K562 (cell line): ENCODE results near the gene CBX3. TPM values are rescaled to one million over a fixed set of nuclear protein-coding genes. Genes with fewer than 3 reads are reported as not detected.

ENCODE experiments used
- BHLHE40 ChIP-seq: IDR thresholded peaks from 2 replicates; pipeline ENCODE4 v1.6.1; 2011; ENCODE audit warnings: low read length, improper control_type of control experiment
- CHD2 ChIP-seq: IDR thresholded peaks from 2 replicates; pipeline ENCODE4 v1.6.1; 2011; ENCODE audit warnings: low read depth, low read length
- ELF1 ChIP-seq: fragments of 200-800 bp; sonication (Bioruptor generic); IDR thresholded peaks from 2 replicates; pipeline ENCODE4 v1.6.1; 2016; ENCODE audit warnings: missing genetic modification characterization, missing compliant biosample characterization
- FOXJ3 ChIP-seq: sonication (generic); formaldehyde crosslinking; IDR thresholded peaks from 2 replicates; pipeline ENCODE4 v1.4.0; 2020; ENCODE audit warnings: mild to moderate bottlenecking, missing genetic modification reagents
- FUS ChIP-seq: fragments of 200-400 bp; formaldehyde crosslinking; optimal IDR thresholded peaks from 2 replicates; pipeline ENCODE3; 2017; ENCODE audit warnings: low read depth, low read length
- KDM5B ChIP-seq: fragments of 200-600 bp; sonication (generic); IDR thresholded peaks from 2 replicates; pipeline ENCODE4 v1.6.1; 2012; ENCODE audit warnings: low read depth, mild to moderate bottlenecking, moderate library complexity, low read length, control low read depth, inconsistent platforms; ENCODE audit not compliant: insufficient replicate concordance
- NBN ChIP-seq: fragments of 450-650 bp; IDR thresholded peaks from 2 replicates; pipeline ENCODE4 v1.6.1; 2016; ENCODE audit warnings: low read depth, mild to moderate bottlenecking
- PRPF4 ChIP-seq: fragments of 200-400 bp; formaldehyde crosslinking; IDR thresholded peaks from one replicate; pipeline ENCODE4 v1.6.1; 2017; ENCODE audit warnings: low read length, low read depth, mild to moderate bottlenecking; ENCODE audit not compliant: insufficient read depth, poor library complexity, severe bottlenecking
- RHOXF2B ChIP-seq: fragments of 250-450 bp; sonication (Bioruptor Pico); conservative IDR thresholded peaks from 2 replicates; pipeline ENCODE4 v1.5.1; 2021
- SAP30 ChIP-seq: fragments of 200-600 bp; sonication (generic); IDR thresholded peaks from 2 replicates; pipeline ENCODE4 v1.6.1; 2012; ENCODE audit warnings: borderline replicate concordance, low read depth, mild to moderate bottlenecking, moderate library complexity, low read length, control low read depth, inconsistent platforms; ENCODE audit not compliant: insufficient read depth, poor library complexity, severe bottlenecking
- TRIM24 ChIP-seq, 2 experiments: fragments of 450-650 bp; IDR thresholded peaks; 2 replicates each; pipeline ENCODE4 v1.6.1; 2016
- ZBTB1 ChIP-seq: sonication (generic); formaldehyde crosslinking; IDR thresholded peaks from 2 replicates; pipeline ENCODE4 v1.8.1; 2023; ENCODE audit warnings: missing genetic modification reagents, low read depth, mild to moderate bottlenecking, borderline replicate concordance
- ZFP36 ChIP-seq: fragments of 150-350 bp; IDR thresholded peaks from 2 replicates; pipeline ENCODE4 v1.6.1; 2018; ENCODE audit warnings: low read length, low read depth; ENCODE audit not compliant: partially characterized antibody
- ZKSCAN8 ChIP-seq: fragments of 200-800 bp; sonication (Bioruptor generic); IDR thresholded peaks from 2 replicates; pipeline ENCODE4 v1.6.1; 2016; ENCODE audit warnings: missing genetic modification characterization, missing compliant biosample characterization
- ZNF165 ChIP-seq: fragments of 250-450 bp; sonication (Bioruptor Pico); IDR thresholded peaks from 2 replicates; pipeline ENCODE4 v1.4.0; 2020; ENCODE audit warnings: borderline replicate concordance
- ZNF431 ChIP-seq: sonication (generic); formaldehyde crosslinking; IDR thresholded peaks from 2 replicates; pipeline ENCODE4 v1.8.0; 2022; ENCODE audit warnings: mild to moderate bottlenecking, missing genetic modification reagents
- ZNF780A ChIP-seq: fragments of 250-450 bp; sonication (Bioruptor Pico); IDR thresholded peaks from 2 replicates; pipeline ENCODE4 v1.5.0; 2021; ENCODE audit warnings: mild to moderate bottlenecking
- ZSCAN32 ChIP-seq: fragments of 450-650 bp; formaldehyde crosslinking; IDR thresholded peaks from 2 replicates; pipeline ENCODE4 v1.4.0; 2020; ENCODE audit warnings: mild to moderate bottlenecking, moderate library complexity
- polyA plus RNA-seq, 8 experiments: library from polyadenylated mRNA; depleted of rRNA in 4 of 8; stranded (reverse) in 5 of 8; unstranded in 3 of 8; fragments of >200 nt; fragmentation: Nextera tagmentation in 2 of 8; fragmentation: Illumina TruSeq in 1 of 8; extraction: Ambion mirVana in 2 of 8; extraction: Trizol in 1 of 8; gene quantifications; 2 replicates each; pipeline versions ENCODE4 v1.2.1 to v1.2.3, GENCODE V29; 2011 to 2014; ENCODE audit warnings: inconsistent platforms in 1 of 8, missing spikeins in 1 of 8
- total RNA-seq, 7 experiments: library from RNA; depleted of rRNA in 6 of 7; stranded (reverse); fragments of >200 nt in 6 of 7; fragmentation: Illumina TruSeq in 2 of 7; extraction: Trizol in 2 of 7; gene quantifications; 2 replicates each; pipeline versions ENCODE4 v1.2.1 to v1.2.3, GENCODE V29; 2011 to 2021; ENCODE audit warnings: low replicate concordance in 1 of 7
- TF ChIP-seq, protein P1 (sequence below): IDR thresholded peaks from 2 replicates; pipeline ENCODE4 v1.6.1; 2011; ENCODE audit warnings: borderline replicate concordance, low read depth, mild to moderate bottlenecking, moderate library complexity, low read length; ENCODE audit not compliant: insufficient read depth, poor library complexity, severe bottlenecking
- TF ChIP-seq, protein P2 (sequence below): sonication (generic); formaldehyde crosslinking; IDR thresholded peaks from 2 replicates; pipeline ENCODE4 v1.8.1; 2022; ENCODE audit warnings: missing genetic modification reagents
- TF ChIP-seq, protein P3 (sequence below), 2 experiments: fragments of 250-450 bp in 1 of 2; fragments of 450-650 bp in 1 of 2; sonication (Bioruptor Pico) in 1 of 2; IDR thresholded peaks; 2 replicates each; pipeline versions ENCODE4 v1.6.1 to v1.8.0; 2016 to 2021; ENCODE audit warnings: mild to moderate bottlenecking in 2 of 2, moderate library complexity in 2 of 2, missing compliant biosample characterization in 1 of 2, missing genetic modification characterization in 1 of 2

Gene CBX3
- total and polyA plus RNA-seq, 9 of the 15 experiments (the other 6 are each of a cell fraction or from before 2014, with no cell fraction given): 198 to 413 (median 328) TPM

DNA sequence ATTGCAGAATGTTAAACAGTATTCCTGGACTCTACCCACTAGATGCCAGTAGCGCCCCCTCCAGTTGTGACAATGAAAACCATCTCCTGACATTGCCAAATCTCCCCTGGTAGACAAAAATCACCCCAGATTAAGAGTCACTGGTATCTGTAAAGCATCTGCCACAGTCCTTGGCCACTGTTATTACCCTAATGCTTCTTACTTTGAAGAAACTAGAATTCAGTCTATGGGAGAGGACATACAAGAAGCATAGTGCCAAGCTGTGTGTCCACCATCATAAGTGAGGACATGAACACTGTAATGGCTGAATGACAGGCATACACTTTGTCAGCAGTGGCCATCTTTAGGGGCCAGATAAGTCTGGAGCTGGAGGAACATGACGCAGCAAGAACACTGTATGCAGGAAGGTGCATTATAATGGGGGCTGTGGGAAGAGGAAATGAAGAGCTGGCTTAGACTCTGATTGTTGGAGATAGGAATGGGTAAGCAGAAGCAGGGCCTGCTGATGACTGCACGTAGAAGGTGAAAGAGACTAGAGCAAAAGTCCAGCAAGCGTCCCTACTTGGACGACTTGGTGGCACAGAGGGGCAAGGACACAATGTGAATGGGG is 32.5 kb downstream of the CBX3 start (continued):
- TF ChIP-seq, protein P1, sequence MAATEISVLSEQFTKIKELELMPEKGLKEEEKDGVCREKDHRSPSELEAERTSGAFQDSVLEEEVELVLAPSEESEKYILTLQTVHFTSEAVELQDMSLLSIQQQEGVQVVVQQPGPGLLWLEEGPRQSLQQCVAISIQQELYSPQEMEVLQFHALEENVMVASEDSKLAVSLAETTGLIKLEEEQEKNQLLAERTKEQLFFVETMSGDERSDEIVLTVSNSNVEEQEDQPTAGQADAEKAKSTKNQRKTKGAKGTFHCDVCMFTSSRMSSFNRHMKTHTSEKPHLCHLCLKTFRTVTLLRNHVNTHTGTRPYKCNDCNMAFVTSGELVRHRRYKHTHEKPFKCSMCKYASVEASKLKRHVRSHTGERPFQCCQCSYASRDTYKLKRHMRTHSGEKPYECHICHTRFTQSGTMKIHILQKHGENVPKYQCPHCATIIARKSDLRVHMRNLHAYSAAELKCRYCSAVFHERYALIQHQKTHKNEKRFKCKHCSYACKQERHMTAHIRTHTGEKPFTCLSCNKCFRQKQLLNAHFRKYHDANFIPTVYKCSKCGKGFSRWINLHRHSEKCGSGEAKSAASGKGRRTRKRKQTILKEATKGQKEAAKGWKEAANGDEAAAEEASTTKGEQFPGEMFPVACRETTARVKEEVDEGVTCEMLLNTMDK: no peak
- no peak; the same call in 1 of the 2 replicates for TF ChIP-seq RHOXF2B (CRISPR knock-in tag)
- TF ChIP-seq NBN: peak; percentile 81
- TF ChIP-seq FOXJ3 (CRISPR knock-in tag): no peak
- TF ChIP-seq, protein P2, sequence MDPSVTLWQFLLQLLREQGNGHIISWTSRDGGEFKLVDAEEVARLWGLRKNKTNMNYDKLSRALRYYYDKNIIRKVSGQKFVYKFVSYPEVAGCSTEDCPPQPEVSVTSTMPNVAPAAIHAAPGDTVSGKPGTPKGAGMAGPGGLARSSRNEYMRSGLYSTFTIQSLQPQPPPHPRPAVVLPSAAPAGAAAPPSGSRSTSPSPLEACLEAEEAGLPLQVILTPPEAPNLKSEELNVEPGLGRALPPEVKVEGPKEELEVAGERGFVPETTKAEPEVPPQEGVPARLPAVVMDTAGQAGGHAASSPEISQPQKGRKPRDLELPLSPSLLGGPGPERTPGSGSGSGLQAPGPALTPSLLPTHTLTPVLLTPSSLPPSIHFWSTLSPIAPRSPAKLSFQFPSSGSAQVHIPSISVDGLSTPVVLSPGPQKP (CRISPR knock-in tag): no peak
- no peak for TF ChIP-seq FUS
- no peak for TF ChIP-seq ZNF431 (CRISPR knock-in tag)
- no peak for TF ChIP-seq BHLHE40
- TF ChIP-seq SAP30: no peak
- TF ChIP-seq, protein P3, sequence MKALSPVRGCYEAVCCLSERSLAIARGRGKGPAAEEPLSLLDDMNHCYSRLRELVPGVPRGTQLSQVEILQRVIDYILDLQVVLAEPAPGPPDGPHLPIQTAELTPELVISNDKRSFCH (CRISPR knock-in tag; IDR thresholded peaks at IDR 0.05): no peak
- TF ChIP-seq, protein P3 (tag; IDR thresholded peaks at IDR 0.05): peak; percentile 88; the same call in 1 of the 2 replicates
- peak; percentile 18 for TF ChIP-seq ZFP36
- TF ChIP-seq ZKSCAN8: peak; percentile 77; the same call in 1 of the 2 replicates
- no peak for TF ChIP-seq CHD2
- no peak for TF ChIP-seq ZNF780A (CRISPR knock-in tag)
- no peak for TF ChIP-seq ZSCAN32 (CRISPR knock-in tag)
- no peak; the same call in 1 of the 2 replicates for TF ChIP-seq ELF1 (tag)
- no peak for TF ChIP-seq ZBTB1 (CRISPR knock-in tag)
- peak; percentile 52 for TF ChIP-seq KDM5B
- TF ChIP-seq PRPF4: no peak
- TF ChIP-seq TRIM24 (IDR thresholded peaks at IDR 0.05): 0 out of 4 replicates have a peak, but pooled peaks have one; percentile 35 to 40
- TF ChIP-seq ZNF165 (CRISPR knock-in tag): no peak
